BLaER1 (cell line): Measurements from ENCODE around the gene CNTN4.

Experiments used
- H3K27ac ChIP-seq: shearing (Covaris generic); formaldehyde crosslinking; 2 replicates; pipeline ENCODE4 v1.8.1; 2022
- H3K27me3 ChIP-seq: shearing (Covaris generic); formaldehyde crosslinking; 2 replicates; pipeline ENCODE4 v1.8.1; 2022
- H3K36me3 ChIP-seq: shearing (Covaris generic); formaldehyde crosslinking; 2 replicates; pipeline ENCODE4 v1.8.1; 2022
- H3K4me1 ChIP-seq: shearing (Covaris generic); formaldehyde crosslinking; 2 replicates; pipeline ENCODE4 v1.8.1; 2022
- H3K4me2 ChIP-seq: shearing (Covaris generic); formaldehyde crosslinking; 2 replicates; pipeline ENCODE4 v1.8.1; 2022
- H3K4me3 ChIP-seq: shearing (Covaris generic); formaldehyde crosslinking; 2 replicates; pipeline ENCODE4 v1.8.1; 2022
- H3K9ac ChIP-seq: shearing (Covaris generic); formaldehyde crosslinking; 2 replicates; pipeline ENCODE4 v1.8.1; 2022
- H3K9me3 ChIP-seq: shearing (Covaris generic); formaldehyde crosslinking; 2 replicates; pipeline ENCODE4 v1.8.1; 2022
- H4K20me1 ChIP-seq: shearing (Covaris generic); formaldehyde crosslinking; 2 replicates; pipeline ENCODE4 v1.8.1; 2022
- Cebpa-rat ChIP-seq: shearing (Covaris generic); IDR thresholded peaks from 2 replicates; pipeline ENCODE4 v1.8.1; 2022

Gene CNTN4

DNA sequence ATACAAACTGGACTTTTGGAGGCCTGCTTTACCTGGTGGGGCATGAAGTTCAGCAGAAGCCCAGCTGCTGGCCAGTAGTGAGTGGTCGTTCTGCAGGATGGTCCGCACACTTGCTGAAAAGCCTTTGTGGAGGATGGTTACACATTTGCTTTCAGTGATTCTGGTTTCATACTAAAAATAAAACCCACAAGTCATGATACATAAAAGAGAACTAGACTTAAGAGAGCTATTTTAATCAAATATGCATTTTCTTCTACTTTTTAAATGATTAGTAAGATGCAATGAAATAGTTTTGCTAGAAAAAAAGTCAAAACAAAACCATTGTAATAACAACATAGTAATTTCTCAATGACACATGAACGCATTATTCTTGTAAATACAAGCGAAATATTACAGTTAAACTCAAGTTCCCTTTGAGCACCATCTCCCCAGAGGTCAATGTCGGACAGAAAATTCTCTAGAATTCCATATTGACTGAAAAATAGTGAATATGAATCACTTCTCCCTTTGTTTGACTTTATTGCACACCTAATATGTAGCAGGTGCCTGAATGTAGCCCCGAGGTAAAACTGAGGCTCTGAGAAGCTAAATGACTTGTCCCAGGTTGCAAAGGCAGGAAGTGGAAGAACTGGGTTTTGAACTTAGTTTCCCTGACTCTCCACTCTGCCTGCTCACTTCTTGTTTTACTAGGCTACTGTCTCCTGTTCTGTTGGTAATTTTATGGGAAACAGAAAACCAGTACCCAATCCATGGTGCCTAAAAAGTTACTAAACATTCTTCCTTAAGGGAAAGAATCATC lies 1003.2 kb downstream of the CNTN4 start:
- H3K27me3 ChIP-seq, result no peaks in the 10 kb centered on the region
- TF ChIP-seq Cebpa-rat, result no peak
- no peak overlapping the region for H3K4me2 ChIP-seq
- no peak overlapping the region for H3K9ac ChIP-seq
- peaks cover 12% of the 10 kb centered on the region for H3K4me1 ChIP-seq
- H4K20me1 ChIP-seq, result no peaks in the 10 kb centered on the region
- H3K9me3 ChIP-seq, result no peaks in the 10 kb centered on the region
- H3K36me3 ChIP-seq, result no peaks in the 10 kb centered on the region
- no peak overlapping the region for H3K4me3 ChIP-seq
- H3K27ac ChIP-seq, result no peak overlapping the region

DNA sequence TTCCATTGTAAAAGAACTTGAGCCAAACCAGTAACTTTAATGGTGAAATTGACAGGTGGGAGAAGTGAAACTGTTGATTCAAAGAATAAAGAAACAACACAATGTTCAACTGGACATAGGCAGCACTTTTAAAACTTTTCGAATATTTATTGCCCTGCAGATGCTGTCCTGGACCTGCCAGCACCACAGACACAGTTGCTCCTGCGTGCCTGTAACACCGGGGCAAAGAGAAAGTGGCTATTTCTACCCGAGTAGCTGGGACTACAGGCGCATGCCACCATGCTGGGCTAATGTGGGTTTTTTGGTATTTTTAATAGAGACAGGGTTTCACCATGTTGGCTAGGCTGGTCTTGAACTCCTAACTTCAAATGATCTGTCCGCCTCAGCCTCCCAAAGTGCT lies 1004.1 kb downstream of the CNTN4 start:
- H3K4me3 ChIP-seq, result no peak overlapping the region

DNA sequence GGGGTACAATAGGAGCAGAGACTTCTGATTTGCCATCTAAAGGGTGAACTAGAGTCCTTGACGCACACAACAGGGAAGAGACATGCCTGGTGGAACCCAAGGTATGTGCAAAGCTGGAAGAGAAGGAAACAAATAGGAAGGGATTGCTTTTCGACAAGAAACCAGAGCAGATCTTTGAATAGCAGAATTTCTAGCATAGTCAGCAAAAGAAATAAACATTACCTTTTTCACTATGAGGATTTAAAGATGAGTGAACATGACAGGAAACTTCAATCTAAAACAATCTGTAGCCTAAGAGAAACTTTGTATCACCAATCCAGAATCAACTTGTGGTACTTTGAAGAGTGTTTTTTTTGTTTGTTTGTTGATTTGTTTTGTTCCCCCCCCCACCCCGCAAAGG lies 1006.6 kb downstream of the CNTN4 start:
- H3K27ac ChIP-seq, result no peak overlapping the region
- H3K4me2 ChIP-seq, result peak overlapping the region; percentile 55; the same call in 1 of the 2 replicates
- no peaks in the 10 kb centered on the region for H3K9me3 ChIP-seq
- no peak for TF ChIP-seq Cebpa-rat
- H3K4me3 ChIP-seq, result no peak overlapping the region
- H3K27me3 ChIP-seq, result no peaks in the 10 kb centered on the region
- H3K36me3 ChIP-seq, result no peaks in the 10 kb centered on the region
- no peak overlapping the region for H3K9ac ChIP-seq
- H4K20me1 ChIP-seq, result no peaks in the 10 kb centered on the region
- peaks cover 12% of the 10 kb centered on the region for H3K4me1 ChIP-seq

More for the DNA sequence above, 1004.1 kb downstream of the CNTN4 start:
- no peaks in the 10 kb centered on the region for H4K20me1 ChIP-seq
- H3K4me1 ChIP-seq, result peaks cover 12% of the 10 kb centered on the region
- H3K36me3 ChIP-seq, result no peaks in the 10 kb centered on the region
- TF ChIP-seq Cebpa-rat, result no peak
- no peak overlapping the region for H3K4me2 ChIP-seq
- H3K27me3 ChIP-seq, result no peaks in the 10 kb centered on the region
- H3K9ac ChIP-seq, result no peak overlapping the region
- H3K9me3 ChIP-seq, result no peaks in the 10 kb centered on the region
- no peak overlapping the region for H3K27ac ChIP-seq

DNA sequence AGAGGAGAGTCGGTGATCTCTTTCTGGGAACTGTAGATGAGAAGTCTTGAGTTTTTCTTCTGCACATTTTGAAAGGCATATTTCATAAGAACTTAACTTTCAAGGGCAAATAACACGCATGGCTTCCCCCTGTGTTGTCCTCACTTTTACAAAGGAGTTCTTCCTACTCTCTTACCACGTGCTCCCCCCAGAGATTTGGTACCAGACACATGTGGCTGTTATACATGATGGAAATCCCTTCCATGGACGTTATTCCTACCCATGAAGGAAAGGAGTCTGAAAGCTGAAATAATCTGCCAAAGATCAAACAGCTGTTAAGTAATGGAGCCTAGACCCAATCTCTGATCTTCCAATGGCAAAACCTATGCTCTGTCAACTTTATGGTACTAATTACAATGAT lies 1007.1 kb downstream of the CNTN4 start:
- peak overlapping the region; percentile 55 for H3K4me2 ChIP-seq
- H3K27me3 ChIP-seq, result no peaks in the 10 kb centered on the region
- no peaks in the 10 kb centered on the region for H3K9me3 ChIP-seq
- H3K27ac ChIP-seq, result no peak overlapping the region
- no peak overlapping the region for H3K4me3 ChIP-seq
- no peaks in the 10 kb centered on the region for H4K20me1 ChIP-seq
- no peak for TF ChIP-seq Cebpa-rat
- H3K9ac ChIP-seq, result no peak overlapping the region
- H3K36me3 ChIP-seq, result no peaks in the 10 kb centered on the region
- H3K4me1 ChIP-seq, result peaks cover 12% of the 10 kb centered on the region

DNA sequence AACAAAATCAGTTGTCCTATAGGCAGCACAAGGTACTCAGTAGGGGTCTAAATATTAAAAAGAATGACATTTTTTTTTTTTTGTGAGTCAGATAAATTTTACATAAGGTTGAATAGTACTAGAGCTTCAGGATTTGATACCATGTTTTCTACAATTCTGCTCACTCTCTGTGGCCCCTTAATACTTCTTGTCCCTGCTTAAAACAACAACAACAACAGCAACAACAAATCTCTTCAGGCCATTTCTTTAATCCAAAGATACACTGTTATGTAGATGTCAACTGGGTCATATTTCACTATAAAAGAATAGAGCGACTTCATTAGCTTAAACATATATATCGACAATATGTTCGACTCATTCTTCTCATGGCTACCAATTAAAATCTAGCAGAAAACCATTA lies 1008.5 kb downstream of the CNTN4 start:
- Histone ChIP-seq H3K4me3 (no peak overlapping the region), H3K27ac (no peak overlapping the region), H3K36me3 (no peaks in the 10 kb centered on the region), H3K9ac (no peak overlapping the region), H3K4me1 (peaks cover 12% of the 10 kb centered on the region), H3K27me3 (no peaks in the 10 kb centered on the region), H3K4me2 (no peak overlapping the region), H4K20me1 (no peaks in the 10 kb centered on the region), H3K9me3 (no peaks in the 10 kb centered on the region)
- TF ChIP-seq Cebpa-rat, result no peak
